ENCODE measurements around the gene FHDC1. TPM values are rescaled to one million over a fixed set of nuclear protein-coding genes. Genes with fewer than 3 reads are reported as not detected.

FHDC1 gene
- total RNA-seq, 4 donors from 2014 or later: 4.6 to 40.4 (median 15.5) TPM

- no peak overlapping the region for H3K27ac ChIP-seq
- TF ChIP-seq POLR2A (IDR thresholded peaks at IDR 0.05) (no peak), EP300 (IDR thresholded peaks at IDR 0.05; ENCODE audit: low read depth) (no peak), POLR2AphosphoS5 (IDR thresholded peaks at IDR 0.05) (no peak), CTCF (IDR thresholded peaks at IDR 0.05) (no peak)
- intact Hi-C loops (cut with DNase I; ENCODE audit: low total_unique reads) (no loop called here), in situ Hi-C loops (cut with MboI; ENCODE audit: low pct_ligation_motif_present in 1 of 4, low pct_unique_long_range_greater_than_20kb in 1 of 4, low sequenced_read_pairs in 3 of 4) (no loop called here)
- DNase-seq: no peak
- no peak overlapping the region for H3K4me3 ChIP-seq
- H3K27me3 ChIP-seq: no peaks in the 10 kb centered on the region
- no peaks in the 10 kb centered on the region for H3K9me3 ChIP-seq
- H3K36me3 ChIP-seq: no peaks in the 10 kb centered on the region
- 66% methylated on average over 8 of the region's 8 CpGs; no CpG with 5 or more reads in 1 of the 2 donors for WGBS, 2 donors (ENCODE audit: low coverage in 1 of 2)
- no peaks in the 10 kb centered on the region for H3K4me1 ChIP-seq
These were observed 69.8 kb downstream of the FHDC1 start for GRCh38 chr4:153005899-153006381.

- Histone ChIP-seq H3K27ac (no peak overlapping the region), H3K36me3 (no peaks in the 10 kb centered on the region), H3K27me3 (no peaks in the 10 kb centered on the region), H3K4me1 (no peaks in the 10 kb centered on the region), H3K4me3 (no peak overlapping the region), H3K9me3 (no peaks in the 10 kb centered on the region)
- no peak for DNase-seq
- intact Hi-C loops (cut with DNase I; ENCODE audit: low total_unique reads) (no loop called here), in situ Hi-C loops (cut with MboI; ENCODE audit: low pct_ligation_motif_present in 1 of 4, low pct_unique_long_range_greater_than_20kb in 1 of 4, low sequenced_read_pairs in 3 of 4) (no loop called here)
- TF ChIP-seq CTCF (IDR thresholded peaks at IDR 0.05) (no peak), POLR2AphosphoS5 (IDR thresholded peaks at IDR 0.05) (no peak), POLR2A (IDR thresholded peaks at IDR 0.05) (no peak), EP300 (IDR thresholded peaks at IDR 0.05; ENCODE audit: low read depth) (no peak)
- WGBS, 2 donors (ENCODE audit: low coverage in 1 of 2): 78 to 85% methylated on average over 9 to 15 of the region's 15 CpGs
These were observed 72.6 kb downstream of the FHDC1 start for GRCh38 chr4:153008578-153009199.

- H3K36me3 ChIP-seq: no peaks in the 10 kb centered on the region
- WGBS, 2 donors (ENCODE audit: low coverage in 1 of 2): 63 to 79% methylated on average over 1 to 3 of the region's 3 CpGs
- H3K27me3 ChIP-seq: no peaks in the 10 kb centered on the region
- no peaks in the 10 kb centered on the region for H3K9me3 ChIP-seq
- no peak overlapping the region for H3K4me3 ChIP-seq
- no peaks in the 10 kb centered on the region for H3K4me1 ChIP-seq
- DNase-seq: no peak
- intact Hi-C loops (cut with DNase I; ENCODE audit: low total_unique reads): no loop called here
- TF ChIP-seq POLR2AphosphoS5 (IDR thresholded peaks at IDR 0.05) (no peak), POLR2A (IDR thresholded peaks at IDR 0.05) (no peak), CTCF (IDR thresholded peaks at IDR 0.05) (no peak), EP300 (IDR thresholded peaks at IDR 0.05; ENCODE audit: low read depth) (no peak)
- no peak overlapping the region for H3K27ac ChIP-seq
- in situ Hi-C loops (cut with MboI; ENCODE audit: low pct_ligation_motif_present in 1 of 4, low pct_unique_long_range_greater_than_20kb in 1 of 4, low sequenced_read_pairs in 3 of 4): no loop called here
These were observed 74.0 kb downstream of the FHDC1 start for GRCh38 chr4:153010146-153010545.

- no peaks in the 10 kb centered on the region for H3K4me1 ChIP-seq
- intact Hi-C loops (cut with DNase I; ENCODE audit: low total_unique reads): no loop called here
- 13 to 54% methylated on average over 1 to 5 of the region's 5 CpGs for WGBS, 2 donors (ENCODE audit: low coverage in 1 of 2)
- no peak for DNase-seq
- no peak overlapping the region for H3K4me3 ChIP-seq
- no peaks in the 10 kb centered on the region for H3K9me3 ChIP-seq
- no peak for TF ChIP-seq CTCF (IDR thresholded peaks at IDR 0.05)
- TF ChIP-seq POLR2A (IDR thresholded peaks at IDR 0.05): no peak
- no peak for TF ChIP-seq POLR2AphosphoS5 (IDR thresholded peaks at IDR 0.05)
- no peak for TF ChIP-seq EP300 (IDR thresholded peaks at IDR 0.05; ENCODE audit: low read depth)
- H3K27me3 ChIP-seq: no peaks in the 10 kb centered on the region
- H3K36me3 ChIP-seq: no peaks in the 10 kb centered on the region
- H3K27ac ChIP-seq: no peak overlapping the region
- in situ Hi-C loops (cut with MboI; ENCODE audit: low pct_ligation_motif_present in 1 of 4, low pct_unique_long_range_greater_than_20kb in 1 of 4, low sequenced_read_pairs in 3 of 4): no loop called here
These were observed 77.3 kb downstream of the FHDC1 start for GRCh38 chr4:153013202-153013977.

Measured in transverse colon (tissue), 4 donors.